ENCODE results near the gene HDDC2. TPM values are rescaled to one million over a fixed set of nuclear protein-coding genes. Genes with fewer than 3 reads are reported as not detected.

The HDDC2 gene, protein sequence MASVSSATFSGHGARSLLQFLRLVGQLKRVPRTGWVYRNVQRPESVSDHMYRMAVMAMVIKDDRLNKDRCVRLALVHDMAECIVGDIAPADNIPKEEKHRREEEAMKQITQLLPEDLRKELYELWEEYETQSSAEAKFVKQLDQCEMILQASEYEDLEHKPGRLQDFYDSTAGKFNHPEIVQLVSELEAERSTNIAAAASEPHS
- 10 to 100 TPM; 39.9 to 64.2 (median 56.7) TPM for total RNA-seq
- long read RNA-seq, donor 1, transcript HDDC2-202 (6 exons, 918 nt), result major isoform, 21 of 49 reads
- long read RNA-seq, donor 1, transcript HDDC2-201 (5 exons, 1,350 nt), result minor isoform, 14 of 49 reads
- long read RNA-seq, donor 1, partial matches to known transcripts, result 3 of 49 reads
- long read RNA-seq, donor 1, other reads (novel, unspliced or antisense), result 9 of 49 reads
- long read RNA-seq, donor 2, transcript HDDC2-201 (5 exons, 1,350 nt), result minor isoform, 7 of 33 reads
- long read RNA-seq, donor 2, transcript HDDC2-202 (6 exons, 918 nt), result major isoform, 18 of 33 reads
- long read RNA-seq, donor 2, partial matches to known transcripts, result 3 of 33 reads
- long read RNA-seq, donor 2, other reads (novel, unspliced or antisense), result 5 of 33 reads

DNA sequence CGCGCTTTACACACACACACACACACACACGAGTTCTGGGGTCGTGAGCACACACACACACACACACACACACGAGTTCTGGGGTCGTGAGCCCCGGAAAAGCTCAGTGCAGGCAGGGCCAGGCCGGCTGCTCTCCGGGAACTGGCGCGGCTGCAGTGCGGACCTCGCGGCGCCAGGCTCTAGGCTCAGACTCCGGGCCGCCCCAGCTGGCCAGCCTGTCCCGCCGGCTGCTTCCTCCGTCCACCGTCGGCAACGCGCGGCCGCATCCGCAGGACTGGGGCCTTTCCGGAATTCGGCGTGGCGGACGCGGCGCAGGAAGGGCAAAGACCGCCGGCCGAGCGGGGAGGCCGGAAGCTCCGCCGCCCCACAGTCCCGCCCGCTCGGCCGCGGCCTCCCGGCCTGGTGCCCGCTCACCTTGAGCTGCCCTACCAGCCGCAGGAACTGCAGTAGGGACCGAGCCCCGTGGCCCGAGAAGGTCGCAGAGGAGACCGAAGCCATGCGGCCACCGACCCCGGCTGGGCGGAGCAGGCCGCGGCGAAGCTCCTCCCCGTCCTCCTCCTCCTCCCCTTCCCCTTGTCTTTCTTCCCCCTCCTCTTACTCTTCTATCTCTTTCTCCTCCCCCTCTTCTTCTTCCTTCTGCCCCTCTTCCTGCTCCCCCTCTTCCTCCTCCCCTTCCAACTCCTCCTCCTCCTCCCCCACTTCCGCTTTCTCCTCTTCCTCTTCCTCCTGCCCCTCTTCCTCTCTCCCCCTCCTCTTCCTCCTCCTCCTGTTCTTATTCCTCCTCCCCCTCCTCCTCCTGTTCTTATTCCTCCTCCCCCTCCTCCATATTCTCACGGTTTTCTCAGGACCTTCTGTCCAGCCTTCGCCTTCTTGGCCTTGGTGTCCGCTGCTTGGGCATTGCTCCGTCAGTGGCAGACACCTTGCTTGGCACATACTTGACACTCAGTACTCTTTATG, at the start of gene HDDC2:
TSS of gene HDDC2 (minus strand) at position 533 of the 957 bp plus-strand sequence. CDS start at position 498, 35 bp downstream.
- Histone ChIP-seq H3K4me3 (peak within 1 kb of the TSS; percentile 60), H3K4me1 (ENCODE audit: low read depth) (peaks cover 6% of the 10 kb centered on the region), H3K36me3 (ENCODE audit: low read depth) (no peaks in the 10 kb centered on the region), H3K9me3 (no peaks in the 10 kb centered on the region)
- peak; percentile 93 for ATAC-seq
- peak; percentile 68 to 84 (median 80) for DNase-seq
- intact Hi-C loops (cut with DNase I, micrococcal nuclease), result loop anchor here in 1 of 2 donors (10.0 kb wide), 1 partner anchor 683 kb away; the partner anchor contains the start of gene TRMT11
- TF ChIP-seq, protein P1, sequence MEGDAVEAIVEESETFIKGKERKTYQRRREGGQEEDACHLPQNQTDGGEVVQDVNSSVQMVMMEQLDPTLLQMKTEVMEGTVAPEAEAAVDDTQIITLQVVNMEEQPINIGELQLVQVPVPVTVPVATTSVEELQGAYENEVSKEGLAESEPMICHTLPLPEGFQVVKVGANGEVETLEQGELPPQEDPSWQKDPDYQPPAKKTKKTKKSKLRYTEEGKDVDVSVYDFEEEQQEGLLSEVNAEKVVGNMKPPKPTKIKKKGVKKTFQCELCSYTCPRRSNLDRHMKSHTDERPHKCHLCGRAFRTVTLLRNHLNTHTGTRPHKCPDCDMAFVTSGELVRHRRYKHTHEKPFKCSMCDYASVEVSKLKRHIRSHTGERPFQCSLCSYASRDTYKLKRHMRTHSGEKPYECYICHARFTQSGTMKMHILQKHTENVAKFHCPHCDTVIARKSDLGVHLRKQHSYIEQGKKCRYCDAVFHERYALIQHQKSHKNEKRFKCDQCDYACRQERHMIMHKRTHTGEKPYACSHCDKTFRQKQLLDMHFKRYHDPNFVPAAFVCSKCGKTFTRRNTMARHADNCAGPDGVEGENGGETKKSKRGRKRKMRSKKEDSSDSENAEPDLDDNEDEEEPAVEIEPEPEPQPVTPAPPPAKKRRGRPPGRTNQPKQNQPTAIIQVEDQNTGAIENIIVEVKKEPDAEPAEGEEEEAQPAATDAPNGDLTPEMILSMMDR (IDR thresholded peaks at IDR 0.05), result no peak

- TF ChIP-seq, protein P1 (IDR thresholded peaks at IDR 0.05), result no peak
- ATAC-seq, result peak; percentile 11
These were observed 45.3 kb upstream of the HDDC2 start for GRCh38 chr6:125346926-125347563.

GRCh38 chr6:125346201-125346925, 44.6 kb upstream of the HDDC2 start:
- intact Hi-C loops (cut with DNase I, micrococcal nuclease), result no loop called here
- Histone ChIP-seq H3K9me3 (no peaks in the 10 kb centered on the region), H3K4me3 (no peak overlapping the region), H3K36me3 (ENCODE audit: low read depth) (no peaks in the 10 kb centered on the region), H3K4me1 (ENCODE audit: low read depth) (no peaks in the 10 kb centered on the region)
- ATAC-seq (peak; percentile 36), DNase-seq (no peak)
- TF ChIP-seq, protein P1 (IDR thresholded peaks at IDR 0.05), result no peak

More at GRCh38 chr6:125346926-125347563, 45.3 kb upstream of the HDDC2 start:
- intact Hi-C loops (cut with DNase I, micrococcal nuclease), result no loop called here
- H3K36me3 ChIP-seq (ENCODE audit: low read depth), result no peaks in the 10 kb centered on the region
- H3K4me3 ChIP-seq, result no peak overlapping the region
- no peak for DNase-seq
- no peaks in the 10 kb centered on the region for H3K9me3 ChIP-seq
- no peaks in the 10 kb centered on the region for H3K4me1 ChIP-seq (ENCODE audit: low read depth)

DNA sequence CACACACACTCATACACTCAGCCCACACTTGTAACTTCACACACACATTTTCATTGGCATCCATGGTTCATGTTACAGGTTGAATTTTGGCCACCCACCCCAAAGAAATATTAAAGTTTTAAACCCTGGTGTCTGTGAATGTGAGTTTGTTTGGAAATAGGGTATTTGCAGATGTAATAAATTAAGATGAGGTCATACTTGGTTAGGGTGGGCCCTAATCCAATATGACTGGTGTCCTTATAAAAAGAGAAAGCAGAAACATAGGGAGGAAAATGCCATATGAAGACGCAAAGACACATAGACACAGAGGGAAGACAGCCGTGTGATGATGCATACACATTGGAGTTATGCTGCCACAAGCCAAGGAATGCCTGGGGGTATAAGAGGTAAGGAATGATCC, 39.7 kb upstream of the HDDC2 start:
- Histone ChIP-seq H3K4me3 (no peak overlapping the region), H3K36me3 (ENCODE audit: low read depth) (no peaks in the 10 kb centered on the region), H3K4me1 (ENCODE audit: low read depth) (no peaks in the 10 kb centered on the region), H3K9me3 (no peaks in the 10 kb centered on the region)
- TF ChIP-seq, protein P1 (IDR thresholded peaks at IDR 0.05), result no peak
- DNase-seq (no peak), ATAC-seq (no peak)
- intact Hi-C loops (cut with DNase I, micrococcal nuclease), result no loop called here
